ENCODE data around the gene PLPPR1. TPM values are rescaled to one million over a fixed set of nuclear protein-coding genes. Genes with fewer than 3 reads are reported as not detected.

Gene PLPPR1
- total and polyA plus RNA-seq, 2 of the 4 experiments (the other 2 are of a cell fraction): not detected

- 100% methylated on average over 1 of the region's 3 CpGs; no CpG with 5 or more reads in 1 of the 2 experiments for WGBS, 2 experiments (ENCODE audit: extremely low coverage in 2 of 2, insufficient read length in 1 of 2)
- Histone ChIP-seq H4K91ac (ENCODE audit: insufficient read depth, low read depth, low read length) (no peak overlapping the region), H3K14ac (replicated peaks; ENCODE audit: low read depth, low read length) (no peak overlapping the region), H2BK120ac (ENCODE audit: low read depth, low read length) (no peak overlapping the region), H3K9me1 (ENCODE audit: insufficient read depth, low read length) (no peaks in the 10 kb centered on the region), H4K5ac (ENCODE audit: low read depth, low read length) (no peak overlapping the region), H3K56ac (ENCODE audit: extremely low read depth, insufficient read depth, low read length) (no peak overlapping the region), H4K20me1 (ENCODE audit: insufficient read depth, low read length) (no peaks in the 10 kb centered on the region), H2AK9ac (replicated peaks; ENCODE audit: low read depth, low read length, poor library complexity) (no peak overlapping the region), H3K18ac (ENCODE audit: low read depth, low read length) (no peak overlapping the region), H3K9ac (ENCODE audit: low read depth, low read length) (no peak overlapping the region), H3K4me2 (ENCODE audit: low read depth, low read length) (no peak overlapping the region), H3K79me1 (ENCODE audit: low read depth in 1 of 2, low read length in 2 of 2) (no peaks in the 10 kb centered on the region), H3K27ac (ENCODE audit: insufficient read depth, low read length) (no peak overlapping the region), H3K23ac (ENCODE audit: low read depth, low read length) (no peak overlapping the region), H2AK5ac (ENCODE audit: low read depth, low read length) (no peak overlapping the region), H4K8ac (ENCODE audit: low read depth in 2 of 2, low read length in 2 of 2) (no peak overlapping the region), H3K4me1 (ENCODE audit: control insufficient read depth, insufficient read depth, low read length) (no peaks in the 10 kb centered on the region), H2AFZ (replicated peaks; ENCODE audit: low read length, poor library complexity) (no peak overlapping the region), H3K9me3 (ENCODE audit: control insufficient read depth, insufficient read depth, low read length) (no peaks in the 10 kb centered on the region), H2BK15ac (ENCODE audit: low read depth, low read length) (no peak overlapping the region), H2BK20ac (ENCODE audit: low read depth, low read length) (no peak overlapping the region), H3K27me3 (ENCODE audit: control insufficient read depth, insufficient read depth, low read length) (no peaks in the 10 kb centered on the region), H3K4ac (ENCODE audit: low read depth, low read length) (no peak overlapping the region), H2BK5ac (ENCODE audit: low read depth, low read length, poor library complexity, severe bottlenecking) (no peak overlapping the region), H3K4me3 (ENCODE audit: insufficient read depth, low read depth, low read length) (no peak overlapping the region), H3K36me3 (ENCODE audit: control insufficient read depth, insufficient read depth, low read length) (no peaks in the 10 kb centered on the region)
- no peak for TF ChIP-seq NFE2L2 (IDR thresholded peaks at IDR 0.05; ENCODE audit: low read depth, low read length)
- TF ChIP-seq MXI1 (IDR thresholded peaks at IDR 0.05; ENCODE audit: borderline replicate concordance, low read depth, low read length): no peak
- dilution Hi-C loops (cut with HindIII; ENCODE audit: low sequenced_read_pairs, unreplicated experiment) (no loop called here), intact Hi-C loops (cut with micrococcal nuclease) (no loop called here), in situ Hi-C loops (cut with MboI; ENCODE audit: low sequenced_read_pairs) (no loop called here)
- POLR2A ChIA-PET (ENCODE audit: unreplicated experiment): no interaction called here
- CTCF ChIA-PET: no interaction called here
- DNase-seq (no peak), ATAC-seq (ENCODE audit: low read depth) (no peak)
- no TSS peak for BruUV-seq (replicated peaks)
These were observed 242.6 kb downstream of the PLPPR1 start for GRCh38 chr9:101271102-101271501.
